ENCODE results near the gene DLGAP4.
"Not testable (repeated sequence)": the region's sequence is repeated elsewhere in the genome, so short reads cannot be mapped to it uniquely, and the experiment has no call there.

The DLGAP4 gene

DNA sequence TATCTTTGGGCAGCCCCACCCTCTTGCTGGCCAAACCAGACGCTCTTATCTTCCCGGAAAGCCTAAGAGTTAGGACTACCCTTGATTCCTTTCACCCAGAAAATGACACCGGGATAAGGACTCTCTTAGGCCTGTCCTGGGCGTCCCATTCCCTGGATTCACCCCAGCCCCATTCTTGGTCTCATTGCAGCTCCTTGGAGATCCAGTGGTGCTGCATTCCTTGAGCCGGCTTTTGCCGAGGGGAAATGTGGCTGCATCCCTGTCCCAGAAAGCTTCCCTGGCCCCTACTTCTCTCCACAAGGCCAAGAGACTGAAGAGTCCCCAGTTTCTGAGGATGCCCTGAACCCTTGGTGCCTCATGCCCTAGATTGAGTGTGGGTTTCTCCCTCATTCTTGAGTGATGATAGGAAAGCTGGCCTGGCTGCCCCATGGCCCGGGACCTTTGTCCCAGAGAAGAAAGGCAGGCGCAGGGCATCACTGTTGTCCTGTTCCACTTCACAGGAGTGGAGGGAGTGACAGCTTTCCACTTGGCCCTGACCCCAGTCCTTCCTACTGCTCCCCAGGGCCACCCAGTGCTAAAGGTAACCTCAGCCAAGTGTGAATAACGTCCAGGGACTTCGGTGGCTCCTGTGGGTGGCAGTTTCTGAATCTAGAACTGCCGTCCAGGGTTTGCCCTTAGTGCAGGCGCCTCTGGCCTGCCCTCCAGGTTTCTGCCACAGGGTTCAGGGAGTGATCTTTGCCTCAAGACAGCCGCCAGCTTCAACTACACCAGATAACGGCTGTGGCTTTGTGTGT, 192.4 kb downstream of the DLGAP4 start:
- DNase-seq (ENCODE audit: insufficient read length), result no peak
- no peak for FAIRE-seq
- TF ChIP-seq POLR2AphosphoS5 (IDR thresholded peaks at IDR 0.05; ENCODE audit: low read depth, low read length) (no peak), POLR2A (IDR thresholded peaks at IDR 0.05; ENCODE audit: low read depth, low read length) (no peak), TAF1 (IDR thresholded peaks at IDR 0.05; ENCODE audit: borderline replicate concordance, low read depth, low read length) (no peak)

DNA sequence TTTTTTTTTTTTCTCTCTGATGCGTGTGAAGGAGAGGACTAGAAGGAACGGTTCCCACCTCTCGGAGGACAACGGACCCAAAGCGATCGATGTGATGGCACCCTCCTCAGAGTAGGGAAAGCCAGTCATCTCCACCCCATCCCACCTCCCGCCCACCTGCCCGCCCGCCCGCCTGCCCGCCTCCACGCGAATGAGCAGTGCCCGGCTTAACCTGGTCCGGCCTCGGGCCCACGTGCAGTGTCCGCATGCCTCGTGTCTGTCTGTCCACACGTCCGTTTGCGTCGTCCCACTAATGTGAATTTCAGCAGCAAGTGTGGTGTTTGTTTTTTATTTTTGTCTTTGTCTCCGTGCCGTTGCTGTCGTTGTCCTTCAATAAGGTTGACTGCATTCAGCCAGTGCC, 193.1 kb downstream of the DLGAP4 start:
- FAIRE-seq (no peak), DNase-seq (ENCODE audit: insufficient read length) (no peak)
- TF ChIP-seq POLR2A (IDR thresholded peaks at IDR 0.05; ENCODE audit: low read depth, low read length) (no peak), TAF1 (IDR thresholded peaks at IDR 0.05; ENCODE audit: borderline replicate concordance, low read depth, low read length) (no peak), POLR2AphosphoS5 (IDR thresholded peaks at IDR 0.05; ENCODE audit: low read depth, low read length) (no peak)

DNA sequence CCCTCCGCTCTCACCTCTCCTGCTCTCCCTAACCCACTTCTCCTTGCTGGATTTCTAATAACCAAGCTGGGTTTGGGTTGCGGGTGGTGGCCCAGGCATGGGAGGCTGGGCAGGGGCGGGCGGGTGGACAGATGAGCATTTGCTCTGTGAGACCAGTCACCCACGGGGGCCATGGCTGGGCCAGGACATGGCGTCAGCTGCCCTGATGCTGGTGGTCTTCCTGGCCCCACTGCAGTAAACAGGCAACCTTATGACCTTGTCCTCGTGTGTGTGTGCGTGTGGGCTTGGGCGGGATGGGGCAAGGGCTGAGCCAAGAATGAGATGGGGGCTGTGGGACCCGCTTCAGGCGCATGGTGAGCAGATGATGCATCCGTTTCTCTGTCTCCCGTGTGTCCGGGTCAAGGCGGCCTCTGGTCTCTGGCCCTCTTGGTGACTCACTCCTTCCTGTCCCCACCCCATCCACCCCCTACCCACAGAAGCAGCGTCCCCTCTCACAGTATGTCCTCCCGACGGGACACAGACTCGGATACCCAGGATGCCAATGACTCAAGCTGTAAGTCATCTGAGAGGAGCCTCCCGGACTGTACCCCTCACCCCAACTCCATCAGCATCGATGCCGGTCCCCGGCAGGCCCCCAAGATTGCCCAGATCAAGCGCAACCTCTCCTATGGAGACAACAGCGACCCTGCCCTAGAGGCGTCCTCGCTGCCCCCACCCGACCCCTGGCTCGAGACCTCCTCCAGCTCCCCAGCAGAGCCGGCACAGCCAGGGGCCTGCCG, 193.8 kb downstream of the DLGAP4 start:
- no peak for TF ChIP-seq TAF1 (IDR thresholded peaks at IDR 0.05; ENCODE audit: borderline replicate concordance, low read depth, low read length)
- TF ChIP-seq POLR2AphosphoS5 (IDR thresholded peaks at IDR 0.05; ENCODE audit: low read depth, low read length), result no peak
- TF ChIP-seq POLR2A (IDR thresholded peaks at IDR 0.05; ENCODE audit: low read depth, low read length), result no peak
- no peak for DNase-seq (ENCODE audit: insufficient read length)
- no peak for FAIRE-seq

DNA sequence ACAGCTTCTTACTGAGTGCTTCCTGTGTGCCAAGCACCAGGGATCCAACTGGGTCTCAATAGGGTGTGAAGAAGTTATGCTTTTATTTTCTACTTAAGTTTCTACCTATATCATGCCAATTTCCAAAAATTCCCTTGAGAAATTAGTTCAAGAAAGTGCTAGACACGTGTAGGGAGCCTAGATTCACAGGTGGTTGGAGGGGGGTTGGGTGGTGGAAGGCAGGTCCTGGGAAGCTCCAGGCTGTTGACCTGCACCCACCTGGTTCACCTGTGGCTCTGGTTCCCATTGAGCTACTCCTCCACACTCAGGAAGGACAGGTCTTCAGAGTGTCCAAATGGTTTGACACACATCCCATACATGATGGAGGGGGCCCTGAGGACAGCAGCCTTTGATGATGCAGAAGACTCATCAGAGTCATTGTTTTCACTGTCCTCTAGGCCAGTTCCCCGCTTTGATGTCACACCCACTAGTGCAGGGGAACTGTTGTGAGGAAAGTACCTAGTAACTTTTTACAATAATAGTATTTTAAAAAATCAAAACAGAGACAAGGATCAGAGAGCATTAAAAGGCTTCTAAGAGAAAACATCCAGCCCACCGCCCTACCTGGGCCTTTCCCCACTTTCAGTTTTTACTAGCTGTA, 195.3 kb downstream of the DLGAP4 start:
- FAIRE-seq (no peak), DNase-seq (ENCODE audit: insufficient read length) (no peak)
- no peak for TF ChIP-seq POLR2AphosphoS5 (IDR thresholded peaks at IDR 0.05; ENCODE audit: low read depth, low read length)
- TF ChIP-seq TAF1 (IDR thresholded peaks at IDR 0.05; ENCODE audit: borderline replicate concordance, low read depth, low read length), result no peak
- TF ChIP-seq POLR2A (IDR thresholded peaks at IDR 0.05; ENCODE audit: low read depth, low read length), result no peak

DNA sequence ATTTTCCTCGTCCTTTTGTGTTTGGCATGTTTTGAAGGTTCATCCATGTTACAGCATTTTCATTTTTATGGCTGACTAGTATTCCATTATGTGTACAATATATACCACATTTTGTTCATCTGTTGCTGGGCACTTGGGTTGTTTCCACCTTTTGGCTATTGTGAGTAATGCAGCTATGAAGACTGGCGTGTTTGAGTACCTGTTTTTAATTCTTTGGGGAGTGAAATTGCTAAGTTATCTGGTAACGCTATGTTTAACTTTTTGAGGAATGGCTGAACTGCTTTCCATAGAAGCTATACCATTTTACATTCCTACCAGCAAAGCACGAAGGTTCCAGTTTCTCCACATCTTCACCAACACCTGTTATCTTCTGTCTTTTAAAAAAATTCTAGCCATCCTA, 198.2 kb downstream of the DLGAP4 start:
- no peak for DNase-seq (ENCODE audit: insufficient read length)
- FAIRE-seq, result no peak
- TF ChIP-seq POLR2A (IDR thresholded peaks at IDR 0.05; ENCODE audit: low read depth, low read length), result no peak
- no peak for TF ChIP-seq TAF1 (IDR thresholded peaks at IDR 0.05; ENCODE audit: borderline replicate concordance, low read depth, low read length)
- TF ChIP-seq POLR2AphosphoS5 (IDR thresholded peaks at IDR 0.05; ENCODE audit: low read depth, low read length), result no peak

DNA sequence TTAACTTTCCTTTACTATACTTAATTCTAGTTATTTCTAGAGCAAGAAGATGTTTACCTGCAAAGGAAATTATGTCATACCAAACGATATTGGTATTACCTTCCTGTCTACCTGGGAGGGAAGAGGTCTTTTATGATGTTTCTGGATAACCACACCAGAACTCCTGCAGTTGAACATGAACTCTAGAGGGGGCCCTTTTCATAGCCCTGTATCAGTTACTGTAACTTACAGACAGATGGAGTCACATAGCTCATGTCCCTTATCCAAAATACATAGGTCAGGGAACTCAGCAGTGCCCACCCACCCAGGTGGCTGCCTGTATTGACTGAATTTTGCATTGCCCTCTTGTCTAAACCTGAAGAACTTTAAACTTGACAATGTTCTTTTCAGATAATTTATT, 200.1 kb downstream of the DLGAP4 start:
- TF ChIP-seq TAF1 (IDR thresholded peaks at IDR 0.05; ENCODE audit: borderline replicate concordance, low read depth, low read length) (no peak), POLR2A (IDR thresholded peaks at IDR 0.05; ENCODE audit: low read depth, low read length) (no peak), POLR2AphosphoS5 (IDR thresholded peaks at IDR 0.05; ENCODE audit: low read depth, low read length) (no peak)
- DNase-seq (ENCODE audit: insufficient read length) (no peak), FAIRE-seq (no peak)

DNA sequence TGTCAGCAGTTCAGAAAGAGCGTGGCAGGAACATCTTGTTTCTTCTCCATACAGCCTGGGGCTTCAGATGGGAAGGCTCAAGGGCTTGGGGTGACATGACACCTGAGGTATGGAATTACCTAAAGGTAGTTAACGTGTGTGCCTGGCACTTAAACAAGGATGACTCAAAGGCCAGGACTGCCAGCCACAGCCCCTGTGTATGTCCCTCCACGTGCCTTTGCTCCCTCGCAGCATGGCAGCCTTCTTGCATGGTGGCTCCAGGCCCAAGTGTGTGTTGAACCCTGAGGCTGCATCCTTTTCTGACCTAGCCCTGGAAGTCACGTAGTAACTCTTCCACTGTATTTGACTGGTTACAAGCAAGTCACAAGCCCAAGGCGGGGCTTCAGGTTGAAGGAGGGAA, 201.6 kb downstream of the DLGAP4 start:
- TF ChIP-seq POLR2A (IDR thresholded peaks at IDR 0.05; ENCODE audit: low read depth, low read length) (no peak), POLR2AphosphoS5 (IDR thresholded peaks at IDR 0.05; ENCODE audit: low read depth, low read length) (no peak), TAF1 (IDR thresholded peaks at IDR 0.05; ENCODE audit: borderline replicate concordance, low read depth, low read length) (no peak)
- no peak for FAIRE-seq
- DNase-seq (ENCODE audit: insufficient read length), result no peak

DNA sequence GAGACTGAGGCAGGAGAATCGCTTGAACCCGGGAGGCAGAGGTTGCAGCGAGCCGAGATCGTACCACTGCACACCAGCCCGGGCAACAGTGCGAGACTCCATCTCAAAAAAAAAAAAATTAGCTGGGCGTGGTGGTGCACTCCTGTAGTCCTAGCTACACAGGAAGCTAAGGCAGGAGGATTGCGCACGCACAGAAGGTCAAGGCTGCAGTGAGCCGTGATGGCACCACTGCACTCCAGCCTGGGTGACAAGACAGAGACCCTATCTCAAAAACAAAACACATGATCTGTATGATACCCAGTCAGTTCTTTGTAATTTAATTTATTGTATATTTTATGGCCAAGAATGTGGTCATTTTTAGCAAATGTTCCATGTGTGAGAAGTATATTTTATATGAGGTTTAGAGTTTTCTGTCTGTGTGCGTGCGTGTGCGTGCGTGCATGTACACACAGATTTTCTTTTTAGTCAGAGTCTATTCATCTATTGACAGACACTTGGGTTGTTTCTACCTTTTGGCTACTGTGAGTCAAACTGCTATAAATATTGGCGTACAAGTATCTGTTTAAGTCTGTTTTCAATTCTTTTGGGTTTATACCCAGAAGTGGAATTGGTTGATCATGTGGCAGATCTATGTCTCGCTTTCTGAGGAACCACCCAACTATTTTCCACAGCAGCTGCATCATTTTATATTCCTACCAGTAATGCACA, 213.0 kb downstream of the DLGAP4 start:
- TF ChIP-seq TAF1 (IDR thresholded peaks at IDR 0.05; ENCODE audit: borderline replicate concordance, low read depth, low read length) (no peak), POLR2A (IDR thresholded peaks at IDR 0.05; ENCODE audit: low read depth, low read length) (no peak), POLR2AphosphoS5 (IDR thresholded peaks at IDR 0.05; ENCODE audit: low read depth, low read length) (no peak)
- FAIRE-seq (no peak), DNase-seq (ENCODE audit: insufficient read length) (no peak)

DNA sequence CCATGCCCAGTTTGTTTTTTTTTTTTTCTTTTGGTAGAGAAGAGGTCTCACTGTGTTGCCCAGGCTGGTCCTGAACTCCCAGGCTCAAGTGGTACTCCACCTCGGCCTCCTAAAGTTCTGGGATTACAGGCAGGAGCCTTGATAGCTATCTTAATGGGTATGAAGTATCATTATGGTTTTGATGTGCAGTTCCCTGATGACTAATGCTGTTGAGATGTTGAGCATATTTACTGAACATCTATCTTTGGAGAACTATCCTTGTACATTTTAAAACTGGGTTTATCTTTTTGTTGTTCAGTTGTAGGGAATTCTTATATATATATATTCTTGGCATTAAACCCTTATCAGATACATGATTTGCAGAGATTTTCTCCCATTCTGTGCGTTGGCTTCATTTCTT, 213.8 kb downstream of the DLGAP4 start:
- no peak for FAIRE-seq
- no peak for DNase-seq (ENCODE audit: insufficient read length)
- TF ChIP-seq TAF1 (IDR thresholded peaks at IDR 0.05; ENCODE audit: borderline replicate concordance, low read depth, low read length), result no peak
- TF ChIP-seq POLR2A (IDR thresholded peaks at IDR 0.05; ENCODE audit: low read depth, low read length), result no peak
- no peak for TF ChIP-seq POLR2AphosphoS5 (IDR thresholded peaks at IDR 0.05; ENCODE audit: low read depth, low read length)

DNA sequence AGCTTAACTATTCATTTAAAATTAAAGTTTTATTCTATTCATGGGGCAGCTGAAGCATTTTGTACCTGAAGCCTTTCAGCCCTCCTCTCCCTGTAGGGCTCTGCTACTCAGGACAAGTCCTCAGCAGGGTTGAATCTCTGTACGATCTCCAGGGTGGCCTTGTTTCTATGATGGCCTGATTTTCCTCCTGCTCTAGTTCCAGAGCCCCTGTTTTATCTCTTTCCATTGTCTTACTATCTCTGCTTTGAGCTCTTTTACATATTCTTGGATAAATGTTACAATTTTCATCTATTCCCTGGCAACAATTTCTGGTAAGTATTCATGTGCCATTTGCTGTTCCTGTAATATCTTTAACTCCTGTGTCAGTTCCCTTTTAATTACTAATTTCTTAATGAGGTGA, 215.4 kb downstream of the DLGAP4 start:
- FAIRE-seq (no peak), DNase-seq (ENCODE audit: insufficient read length) (no peak)
- TF ChIP-seq POLR2A (IDR thresholded peaks at IDR 0.05; ENCODE audit: low read depth, low read length), result no peak
- TF ChIP-seq TAF1 (IDR thresholded peaks at IDR 0.05; ENCODE audit: borderline replicate concordance, low read depth, low read length), result no peak
- TF ChIP-seq POLR2AphosphoS5 (IDR thresholded peaks at IDR 0.05; ENCODE audit: low read depth, low read length), result no peak

DNA sequence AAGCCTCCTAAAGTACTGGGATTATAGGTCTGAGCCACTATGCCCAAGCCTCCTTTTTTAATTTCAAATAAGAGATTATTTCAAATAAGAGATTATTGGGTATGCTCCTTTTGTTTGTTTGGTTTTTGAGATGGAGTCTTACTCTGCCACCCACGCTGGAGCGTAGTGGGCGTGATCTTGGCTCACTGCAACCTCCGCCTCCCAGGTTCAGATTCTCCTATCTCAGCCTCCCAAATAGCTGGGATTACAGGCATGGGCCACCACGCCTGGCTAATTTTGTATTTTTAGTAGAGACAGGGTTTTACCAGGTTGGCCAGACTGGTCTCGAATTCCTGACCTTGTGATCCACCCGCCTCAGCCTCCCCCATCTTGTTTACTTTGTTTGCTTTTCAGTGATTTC, 216.3 kb downstream of the DLGAP4 start:
- not testable (repeated sequence) for FAIRE-seq; DNase-seq (ENCODE audit: insufficient read length)
